Superior temporal gyrus (tissue), 1 donor: ENCODE data around the gene GATAD2B.
"Not testable (repeated sequence)": the region's sequence is repeated elsewhere in the genome, so short reads cannot be mapped to it uniquely, and the experiment has no call there.

Experiments
- DNase-seq: peaks from one replicate; pipeline ENCODE4 v3.0.0-alpha.2; 2016; ENCODE audit errors: extremely low spot score

GATAD2B gene

DNA sequence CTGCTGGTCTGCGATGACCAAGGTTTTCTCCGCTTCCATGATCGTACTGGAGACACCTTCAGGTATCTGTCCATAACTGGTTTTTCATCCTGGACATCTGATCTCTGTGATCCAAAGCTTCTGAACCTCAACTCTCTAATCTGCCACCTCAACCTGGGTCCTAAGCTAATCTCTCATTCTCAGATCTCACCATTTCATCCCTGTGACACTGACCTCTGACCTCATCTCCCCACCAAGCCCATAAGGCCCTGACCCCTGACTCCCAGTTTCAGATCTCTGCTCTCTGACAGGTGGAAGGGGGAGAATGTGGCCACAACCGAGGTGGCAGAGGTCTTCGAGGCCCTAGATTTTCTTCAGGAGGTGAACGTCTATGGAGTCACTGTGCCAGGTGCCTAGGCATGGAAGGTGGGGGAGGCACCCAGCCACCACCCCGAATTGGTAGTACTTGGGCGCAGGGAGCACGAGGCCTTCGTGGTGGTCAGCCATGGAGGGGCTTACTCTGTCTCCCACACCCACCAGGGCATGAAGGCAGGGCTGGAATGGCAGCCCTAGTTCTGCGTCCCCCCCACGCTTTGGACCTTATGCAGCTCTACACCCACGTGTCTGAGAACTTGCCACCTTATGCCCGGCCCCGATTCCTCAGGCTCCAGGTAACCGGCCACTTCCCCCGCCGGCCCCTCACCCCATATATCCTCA lies 143.8 kb downstream of the GATAD2B start:
- no peak for DNase-seq

DNA sequence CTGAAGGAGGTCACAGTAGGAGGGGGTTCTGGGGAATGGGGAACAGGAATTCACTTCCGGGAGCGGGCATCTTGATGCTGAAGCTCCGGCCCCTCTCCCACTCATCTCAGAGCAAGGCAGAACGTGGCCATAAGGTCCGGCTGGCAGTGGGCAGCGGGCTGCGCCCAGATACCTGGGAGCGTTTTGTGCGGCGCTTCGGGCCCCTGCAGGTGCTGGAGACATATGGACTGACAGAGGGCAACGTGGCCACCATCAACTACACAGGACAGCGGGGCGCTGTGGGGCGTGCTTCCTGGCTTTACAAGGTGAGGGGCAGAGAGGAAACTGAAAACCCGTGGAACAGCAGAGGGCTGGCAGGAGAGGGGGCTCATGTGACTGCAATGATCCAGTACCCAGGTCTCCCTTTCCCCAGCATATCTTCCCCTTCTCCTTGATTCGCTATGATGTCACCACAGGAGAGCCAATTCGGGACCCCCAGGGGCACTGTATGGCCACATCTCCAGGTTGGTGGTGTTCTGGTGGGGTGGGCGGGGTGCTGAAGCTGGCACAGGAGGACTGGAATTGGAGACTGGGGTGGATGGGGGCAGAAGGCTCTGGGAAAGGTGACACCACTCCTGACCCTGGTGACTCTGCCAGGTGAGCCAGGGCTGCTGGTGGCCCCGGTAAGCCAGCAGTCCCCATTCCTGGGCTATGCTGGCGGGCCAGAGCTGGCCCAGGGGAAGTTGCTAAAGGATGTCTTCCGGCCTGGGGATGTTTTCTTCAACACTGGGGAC lies 144.5 kb downstream of the GATAD2B start:
- no peak for DNase-seq

DNA sequence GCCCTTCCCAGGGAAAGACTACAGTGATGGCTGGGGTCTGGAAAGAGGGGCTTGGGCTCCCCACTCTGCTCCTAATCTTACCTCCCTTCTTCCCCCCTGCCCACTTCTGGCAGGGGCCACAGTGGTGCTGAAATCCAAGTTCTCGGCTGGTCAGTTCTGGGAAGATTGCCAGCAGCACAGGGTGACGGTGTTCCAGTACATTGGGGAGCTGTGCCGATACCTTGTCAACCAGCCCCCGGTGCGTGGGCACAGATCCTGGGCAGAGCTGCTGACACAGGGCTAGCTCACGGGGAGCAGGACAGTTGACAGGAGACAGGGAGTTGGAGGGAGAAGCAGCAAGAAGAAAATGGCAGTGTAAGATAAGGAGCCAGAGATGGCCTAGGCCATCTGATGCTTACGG lies 145.1 kb downstream of the GATAD2B start:
- DNase-seq, result peak; percentile 15

DNA sequence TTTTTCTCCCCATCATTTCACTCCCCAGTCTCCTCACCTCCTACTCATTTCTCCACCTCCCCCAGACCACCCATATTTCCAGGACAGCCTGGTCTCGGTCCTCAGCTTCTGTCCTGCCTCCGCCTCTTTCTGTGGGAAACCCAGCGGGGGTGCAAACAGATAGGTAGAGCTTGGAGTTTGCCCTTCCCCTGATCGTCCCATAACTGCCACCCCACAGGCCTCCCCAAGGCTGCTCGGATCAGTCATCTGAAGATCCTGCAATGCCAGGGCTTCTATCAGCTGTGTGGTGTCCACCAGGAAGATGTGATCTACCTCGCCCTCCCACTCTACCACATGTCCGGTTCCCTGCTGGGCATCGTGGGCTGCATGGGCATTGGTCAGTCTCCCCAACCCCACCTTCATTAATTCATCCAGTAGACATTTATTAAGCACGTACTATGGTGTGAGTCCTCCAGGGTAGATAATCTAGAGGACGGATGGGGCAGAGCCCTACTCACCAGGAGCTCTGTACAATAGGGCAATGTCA lies 145.9 kb downstream of the GATAD2B start:
- DNase-seq, result no peak

DNA sequence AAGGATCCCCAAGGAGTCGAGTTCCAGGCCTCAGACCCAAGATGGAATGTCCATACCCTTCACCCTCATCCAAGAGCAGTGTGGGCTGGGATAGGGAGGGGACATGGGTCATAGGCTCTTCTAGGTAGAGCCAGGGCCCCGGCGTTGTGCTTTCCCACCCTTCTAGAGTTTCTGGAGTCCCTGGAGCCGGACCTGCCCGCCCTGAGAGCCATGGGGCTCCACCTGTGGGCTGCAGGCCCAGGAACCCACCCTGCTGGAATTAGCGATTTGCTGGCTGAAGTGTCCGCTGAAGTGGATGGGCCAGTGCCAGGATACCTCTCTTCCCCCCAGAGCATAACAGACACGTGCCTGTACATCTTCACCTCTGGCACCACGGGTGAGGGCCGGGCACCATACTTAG lies 146.4 kb downstream of the GATAD2B start:
- DNase-seq, result no peak

DNA sequence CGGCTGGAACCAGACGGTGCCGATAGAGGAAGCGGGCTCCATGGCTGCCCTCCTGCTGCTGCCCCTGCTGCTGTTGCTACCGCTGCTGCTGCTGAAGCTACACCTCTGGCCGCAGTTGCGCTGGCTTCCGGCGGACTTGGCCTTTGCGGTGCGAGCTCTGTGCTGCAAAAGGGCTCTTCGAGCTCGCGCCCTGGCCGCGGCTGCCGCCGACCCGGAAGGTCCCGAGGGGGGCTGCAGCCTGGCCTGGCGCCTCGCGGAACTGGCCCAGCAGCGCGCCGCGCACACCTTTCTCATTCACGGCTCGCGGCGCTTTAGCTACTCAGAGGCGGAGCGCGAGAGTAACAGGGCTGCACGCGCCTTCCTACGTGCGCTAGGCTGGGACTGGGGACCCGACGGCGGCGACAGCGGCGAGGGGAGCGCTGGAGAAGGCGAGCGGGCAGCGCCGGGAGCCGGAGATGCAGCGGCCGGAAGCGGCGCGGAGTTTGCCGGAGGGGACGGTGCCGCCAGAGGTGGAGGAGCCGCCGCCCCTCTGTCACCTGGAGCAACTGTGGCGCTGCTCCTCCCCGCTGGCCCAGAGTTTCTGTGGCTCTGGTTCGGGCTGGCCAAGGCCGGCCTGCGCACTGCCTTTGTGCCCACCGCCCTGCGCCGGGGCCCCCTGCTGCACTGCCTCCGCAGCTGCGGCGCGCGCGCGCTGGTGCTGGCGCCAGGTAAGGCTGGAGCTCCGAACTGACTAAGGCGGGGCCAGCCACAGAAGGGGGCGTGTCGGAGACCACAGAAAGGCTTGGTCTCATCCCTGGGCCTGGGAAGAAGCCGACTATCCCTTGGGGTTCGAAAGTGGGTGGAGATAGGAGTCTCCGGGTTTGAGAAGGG lies 147.1 kb downstream of the GATAD2B start:
- no peak for DNase-seq

DNA sequence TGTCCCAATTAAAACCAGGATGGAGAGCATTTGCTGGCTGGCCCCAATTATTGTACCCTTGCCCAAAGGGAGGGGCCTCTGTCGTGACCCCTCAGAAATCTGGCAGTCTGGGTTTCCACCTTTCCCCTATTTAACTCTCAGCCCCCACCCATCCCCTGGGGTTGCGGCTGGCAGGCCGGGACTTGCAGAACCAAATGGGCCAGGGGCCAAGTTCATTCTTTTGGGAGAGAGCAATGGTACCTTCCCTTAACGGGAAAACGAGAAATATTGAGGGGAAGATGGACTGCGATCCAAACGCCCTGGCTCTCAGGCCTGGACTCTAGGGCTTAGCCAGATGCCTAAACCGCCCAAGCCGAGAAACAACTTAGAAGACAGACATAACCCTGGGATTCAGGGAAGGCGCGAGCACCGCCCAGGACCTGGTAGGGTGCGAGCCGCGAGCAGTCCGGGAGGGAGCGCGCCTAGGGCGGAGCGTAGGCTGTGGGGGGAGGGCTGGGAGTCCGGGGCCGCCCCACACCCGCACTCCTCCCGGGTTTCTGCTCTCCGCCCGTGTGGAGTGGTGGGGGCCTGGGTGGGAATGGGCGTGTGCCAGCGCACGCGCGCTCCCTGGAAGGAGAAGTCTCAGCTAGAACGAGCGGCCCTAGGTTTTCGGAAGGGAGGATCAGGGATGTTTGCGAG lies 147.9 kb downstream of the GATAD2B start, which contains the start of gene SLC27A3:
SLC27A3 (plus strand) TSS at position 628 of the 678 bp plus-strand sequence. CDS start 91 bp downstream, outside the sequence.
- peak; percentile 44 for DNase-seq

DNA sequence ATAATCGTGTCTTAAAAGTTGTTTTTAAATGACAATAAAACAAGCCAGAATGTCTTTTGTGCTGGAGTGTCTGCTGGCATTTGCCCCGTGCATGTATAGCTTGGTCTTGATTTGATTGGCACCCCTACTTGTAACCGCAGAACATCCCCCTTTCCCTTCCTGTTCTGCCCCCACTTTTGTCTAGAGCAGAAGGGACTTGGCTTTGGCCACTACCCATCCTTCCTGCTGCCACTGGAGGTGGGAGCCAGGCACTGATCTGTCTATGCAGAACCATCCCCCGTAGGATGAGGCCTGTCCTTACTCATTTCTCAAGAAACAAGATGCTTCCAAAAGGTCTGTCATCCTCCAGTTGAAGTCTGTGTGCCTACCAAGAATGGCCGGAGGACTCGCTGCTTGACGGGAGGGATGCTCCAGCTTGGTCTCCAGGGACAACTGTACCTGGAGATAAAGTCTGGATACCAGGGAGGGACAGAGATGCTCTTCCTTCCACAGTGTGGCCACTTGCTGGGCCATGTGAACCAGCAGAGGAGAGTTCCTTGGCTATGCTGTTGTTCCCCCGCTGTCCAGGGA lies 148.7 kb downstream of the GATAD2B start:
- DNase-seq, result no peak

DNA sequence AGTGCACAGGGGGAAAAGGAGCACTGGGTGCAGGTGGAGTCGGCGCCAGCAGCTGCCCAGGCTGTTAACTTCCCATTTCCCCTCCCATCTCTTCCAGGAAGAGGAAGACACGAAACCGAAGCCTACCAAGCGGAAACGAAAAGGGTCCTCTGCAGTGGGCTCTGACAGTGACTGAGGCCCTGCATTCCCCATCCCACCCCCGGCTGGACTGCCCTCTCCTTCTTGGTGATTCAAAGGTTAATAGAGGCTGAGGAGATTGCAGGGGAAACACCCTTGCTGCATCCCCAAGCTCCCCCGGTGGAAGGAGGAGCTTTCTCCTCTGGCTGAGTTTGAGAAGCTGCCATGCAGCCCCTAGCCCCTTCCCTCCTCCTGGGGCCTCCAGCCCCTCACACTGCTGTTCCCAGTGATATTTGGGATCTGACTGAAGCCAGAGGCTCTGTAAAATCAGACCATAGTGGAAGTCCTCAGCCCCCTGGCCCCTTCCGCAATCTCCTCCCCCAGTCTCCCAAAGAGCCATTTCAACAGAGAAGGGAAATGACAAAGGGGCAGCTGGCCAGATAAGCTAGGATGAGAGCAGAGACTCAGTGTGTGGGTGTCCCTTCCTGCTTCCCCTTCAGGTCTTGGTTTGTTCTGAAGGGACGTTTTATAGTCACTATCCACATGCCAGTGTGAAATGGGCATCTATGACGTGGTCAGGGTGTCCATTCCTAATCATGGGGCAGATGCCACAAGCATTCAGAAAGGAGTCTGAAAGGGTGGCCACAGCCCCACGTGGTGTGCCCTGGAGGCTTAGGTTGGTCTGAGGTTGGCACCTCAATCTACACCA lies 149.5 kb downstream of the GATAD2B start:
- peak; percentile 17 for DNase-seq

DNA sequence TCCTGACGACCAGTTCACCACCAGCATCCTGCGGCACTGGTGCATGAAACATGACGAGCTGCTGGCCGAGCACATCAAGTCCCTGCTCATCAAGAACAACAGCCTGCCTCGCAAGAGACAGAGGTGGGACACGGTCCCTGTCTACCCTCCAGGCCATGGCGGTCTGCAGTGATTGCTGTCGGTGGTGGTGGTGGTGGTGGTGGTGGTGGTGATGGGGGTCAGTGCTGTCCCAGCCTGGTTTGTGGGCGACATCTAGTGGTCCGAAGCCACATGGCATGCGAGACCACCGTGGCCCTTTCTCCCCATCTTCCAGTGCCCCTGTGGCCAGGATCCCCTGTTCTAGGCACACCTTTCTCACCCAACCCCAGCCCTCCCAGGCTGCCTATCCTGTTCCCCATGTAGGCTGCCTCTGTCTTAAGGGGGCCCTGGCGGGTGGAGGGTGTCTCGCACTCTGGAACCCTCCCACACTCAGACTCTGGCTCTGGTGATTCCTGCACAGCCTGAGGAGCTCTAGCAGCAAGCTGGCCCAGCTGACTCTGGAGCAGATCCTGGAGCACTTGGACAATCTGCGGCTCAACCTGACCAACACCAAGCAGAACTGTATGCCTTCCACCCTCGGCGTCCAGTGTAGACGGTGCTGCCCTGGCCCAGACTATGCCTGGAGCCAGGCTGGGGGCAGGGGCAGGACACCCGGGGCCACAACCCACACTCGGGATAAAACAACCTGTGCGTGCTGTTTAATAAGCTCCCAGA lies 150.8 kb downstream of the GATAD2B start:
- DNase-seq, result no peak

DNA sequence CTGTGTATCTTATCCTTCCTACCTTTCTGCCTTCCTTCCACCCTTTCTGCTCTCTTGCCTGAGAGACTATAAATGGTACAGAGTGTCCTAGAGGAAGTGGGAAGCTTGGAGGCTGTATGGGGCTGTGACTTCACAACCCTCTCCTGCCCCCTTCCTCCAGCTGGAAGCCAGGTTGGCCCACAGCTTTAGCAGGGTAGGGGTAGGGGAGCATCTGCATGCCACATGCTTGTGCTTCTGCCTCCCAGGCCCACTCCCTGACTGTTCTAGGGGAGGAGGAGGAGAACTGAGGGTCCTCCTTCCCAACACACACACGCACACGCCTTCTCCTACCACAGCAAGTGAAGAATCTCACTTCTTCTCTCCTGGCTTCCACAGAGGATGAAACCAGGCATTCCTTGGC lies 151.5 kb downstream of the GATAD2B start:
- no peak for DNase-seq

DNA sequence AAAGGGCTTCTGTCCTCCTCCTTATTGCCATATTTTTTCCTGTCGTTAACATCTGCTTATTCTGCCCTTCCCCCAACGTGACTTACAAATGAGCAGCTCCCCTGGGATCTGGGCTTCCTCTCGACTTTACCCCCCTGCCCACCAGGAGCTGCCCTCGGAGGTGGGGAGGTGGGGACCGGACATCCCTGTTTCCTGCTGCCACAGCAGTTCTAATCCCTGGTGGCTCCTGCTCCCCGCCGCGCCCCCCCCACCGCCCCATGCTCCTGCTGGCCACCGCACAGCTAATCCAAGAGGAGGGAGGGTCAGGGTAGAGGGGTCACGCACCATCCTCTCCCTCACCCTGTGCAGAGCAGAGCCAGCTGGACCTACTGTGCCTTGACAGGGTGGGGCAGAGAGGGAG lies 152.0 kb downstream of the GATAD2B start:
- no peak for DNase-seq

DNA sequence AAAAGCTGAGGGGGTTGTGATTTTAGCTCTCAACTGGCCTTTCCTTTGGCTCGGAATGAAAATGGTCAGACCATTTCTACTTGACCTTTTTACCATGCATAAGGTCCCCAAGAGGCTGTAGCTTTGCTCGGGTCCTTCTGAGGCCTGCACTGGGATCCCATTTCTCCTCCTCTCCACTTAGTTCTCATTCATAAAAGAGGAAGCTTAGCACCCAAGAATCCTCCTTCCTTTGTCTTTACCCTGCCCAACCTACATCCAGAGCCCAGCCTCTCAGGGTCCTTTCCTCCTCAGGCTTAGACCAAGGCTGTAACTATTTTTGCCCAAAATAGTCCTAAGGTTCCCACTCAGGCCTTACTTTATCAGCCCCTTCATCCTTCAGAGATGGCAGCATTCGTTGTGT lies 153.6 kb downstream of the GATAD2B start:
- DNase-seq, result no peak

DNA sequence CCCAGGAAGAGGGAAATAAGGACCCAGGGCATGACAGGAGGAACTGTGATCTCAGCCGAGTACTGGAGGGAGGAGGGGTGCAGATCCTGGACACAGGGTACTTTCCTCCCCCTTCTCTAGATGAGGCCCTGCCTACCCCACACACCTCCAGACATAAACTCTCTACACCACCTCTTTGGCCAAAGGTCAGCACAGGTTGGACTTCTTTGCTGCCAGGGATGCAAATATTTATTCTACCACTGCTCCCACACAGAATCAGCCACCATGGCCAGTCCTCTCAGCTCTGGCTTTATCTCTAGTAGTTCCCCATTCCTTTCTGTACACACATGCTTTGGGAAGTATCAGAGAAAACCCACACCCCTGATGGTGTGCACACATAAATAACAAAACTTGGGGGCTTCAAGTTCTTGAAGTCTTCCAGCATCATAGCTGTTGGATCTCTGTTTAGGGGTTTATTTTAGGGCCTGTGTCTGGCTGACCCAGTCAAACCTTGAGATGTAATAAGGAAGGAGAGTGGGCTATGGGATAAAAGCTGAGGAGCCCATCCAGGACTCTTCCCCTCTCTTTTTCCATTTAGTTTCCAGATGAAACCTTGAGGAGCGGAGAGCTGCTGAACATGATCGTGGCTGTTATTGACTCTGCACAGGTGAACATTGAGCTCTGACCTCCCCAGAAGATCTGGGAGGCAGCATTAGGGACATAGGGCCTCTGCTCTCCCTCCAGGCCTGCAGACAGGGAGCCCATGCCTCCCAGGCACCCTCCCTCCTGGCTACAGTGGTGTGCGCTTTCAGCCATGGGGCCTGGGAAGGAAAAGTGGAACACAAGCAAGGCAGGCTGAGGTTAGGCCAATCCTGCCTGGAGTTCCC lies 154.2 kb downstream of the GATAD2B start:
- no peak for DNase-seq

DNA sequence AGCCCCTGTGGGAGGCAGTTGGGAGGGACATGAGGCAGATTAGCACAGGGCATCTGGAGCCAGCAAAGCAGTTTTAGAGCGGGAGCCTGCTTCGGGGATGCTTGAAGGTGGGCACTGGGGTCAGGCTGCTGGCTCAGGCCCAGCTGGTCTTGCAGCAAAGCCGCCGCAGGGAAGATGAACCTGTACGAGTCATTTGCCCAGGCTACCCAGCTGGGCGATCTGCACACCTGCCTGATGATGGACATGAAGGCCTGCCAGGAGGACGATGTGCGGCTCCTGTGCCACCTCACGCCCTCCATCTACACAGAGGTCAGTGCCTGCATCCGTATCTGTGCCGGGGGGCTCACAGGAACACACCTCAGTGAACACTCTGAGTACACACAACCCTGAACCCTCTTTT lies 155.3 kb downstream of the GATAD2B start:
- DNase-seq, result no peak

DNA sequence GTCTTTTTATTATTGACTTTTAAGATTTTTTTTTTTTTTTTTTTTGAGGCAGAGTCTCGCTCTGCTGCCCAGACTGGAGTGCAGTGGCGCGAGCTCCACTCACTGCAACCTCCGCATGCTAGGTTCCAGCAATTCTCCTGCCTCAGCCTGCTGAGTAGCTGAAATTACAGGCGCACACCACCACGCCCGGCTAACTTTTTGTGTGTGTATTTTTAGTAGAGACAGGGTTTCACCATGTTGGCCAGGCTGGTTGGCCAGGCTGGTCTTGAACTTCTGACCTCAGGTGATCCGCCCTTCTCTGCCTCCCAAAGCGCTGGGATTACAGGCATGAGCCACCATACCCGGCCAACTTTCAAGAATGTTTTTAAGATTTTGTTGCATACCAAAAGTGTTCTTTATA lies 156.1 kb downstream of the GATAD2B start:
- DNase-seq, result not testable (repeated sequence)

DNA sequence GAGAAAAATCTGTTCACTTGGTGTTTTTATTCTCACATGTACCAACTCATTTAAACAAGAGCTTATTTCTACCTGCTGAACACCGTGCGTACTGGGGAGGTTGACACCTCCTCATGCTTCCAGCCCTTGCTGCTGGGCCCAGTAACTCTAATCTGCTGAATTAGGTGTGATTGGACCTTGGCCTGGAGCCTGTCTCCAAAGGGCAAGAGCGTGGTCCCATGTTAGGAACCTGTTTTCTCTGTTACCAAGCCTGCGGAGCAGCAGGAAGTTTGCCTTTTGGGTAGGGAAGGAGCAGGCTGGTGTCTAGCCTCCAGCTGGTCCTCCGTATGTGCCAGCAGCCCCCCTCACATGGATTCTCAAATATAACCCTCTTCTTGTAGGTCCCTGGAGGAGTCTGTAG lies 158.5 kb downstream of the GATAD2B start:
- DNase-seq, result no peak
